Non-pigmented ciliary epithelial cell (primary cell): ENCODE results near the gene GCK.

Experiments used
- DNase-seq: peaks from one replicate; pipeline ENCODE4 v3.0.0-alpha.2; 2010; ENCODE audit warnings: low read depth

The GCK gene

GRCh38 chr7:44116789-44117666 lies 72.2 kb downstream of the GCK start:
- DNase-seq: no peak

GRCh38 chr7:44116087-44116788 lies 73.0 kb downstream of the GCK start:
- DNase-seq: no peak

GRCh38 chr7:44114586-44115310 lies 74.5 kb downstream of the GCK start:
- no peak for DNase-seq

- no peak for DNase-seq
Measured at GRCh38 chr7:44113764-44114354, 75.4 kb downstream of the GCK start.

- DNase-seq: no peak
Measured at GRCh38 chr7:44112997-44113763, 76.1 kb downstream of the GCK start.

GRCh38 chr7:44112231-44112996 lies 76.8 kb downstream of the GCK start:
- no peak for DNase-seq

- DNase-seq: no peak
Measured at GRCh38 chr7:44111761-44112160, 77.5 kb downstream of the GCK start.

- no peak for DNase-seq
Measured at GRCh38 chr7:44110719-44111635, 78.3 kb downstream of the GCK start.

- DNase-seq: no peak
Measured at GRCh38 chr7:44109991-44110390, 79.2 kb downstream of the GCK start.

- no peak for DNase-seq
Measured at GRCh38 chr7:44108768-44109750, 80.2 kb downstream of the GCK start.

- DNase-seq: no peak
Measured at GRCh38 chr7:44107961-44108767, 81.1 kb downstream of the GCK start.

- no peak for DNase-seq
Measured at GRCh38 chr7:44107116-44107960, 81.9 kb downstream of the GCK start.

- DNase-seq: no peak
Measured at GRCh38 chr7:44106311-44107065, 82.8 kb downstream of the GCK start.

- DNase-seq: no peak
Measured at GRCh38 chr7:44105832-44106231, 83.4 kb downstream of the GCK start.

- no peak for DNase-seq
Measured at GRCh38 chr7:44104860-44105771, 84.1 kb downstream of the GCK start.
